NT2/D1 (cell line): ENCODE results near the gene PRDM11.

Source experiments
- SUZ12 ChIP-seq: IDR thresholded peaks from 2 replicates; pipeline ENCODE4 v1.6.1; 2011; ENCODE audit not compliant: insufficient read length, insufficient read depth; ENCODE audit errors: extremely low read depth
- YY1 ChIP-seq: IDR thresholded peaks from 2 replicates; pipeline ENCODE4 v1.6.1; 2011; ENCODE audit not compliant: insufficient read length, insufficient read depth
- ZNF274 ChIP-seq: IDR thresholded peaks from 2 replicates; pipeline ENCODE4 v1.6.1; 2011; ENCODE audit warnings: mild to moderate bottlenecking, low read depth, low read length

GRCh38 chr11:45149483-45150056, 3.1 kb downstream of the PRDM11 start:
- no peak for TF ChIP-seq ZNF274
- TF ChIP-seq SUZ12, result no peak
- TF ChIP-seq YY1, result no peak
